HG03469 (cell line): ENCODE data around the gene MRAS.

Experiments
- ATAC-seq: cut with Tn5 transposase; IDR thresholded peaks from one replicate; pipeline ENCODE4 v1.9.1; 2021; ENCODE audit warnings: mild to moderate bottlenecking, moderate library complexity, moderate number of reproducible peaks; ENCODE audit not compliant: unreplicated experiment

MRAS gene

GRCh38 chr3:138347960-138348753 is at the start of gene MRAS:
TSS of gene MRAS (plus strand) at chr3:138348579. CDS start at chr3:138372884, 24,305 bp downstream.
- ATAC-seq = no peak

- no peak for ATAC-seq
Measured at GRCh38 chr3:138300647-138301046, 47.7 kb upstream of the MRAS start.

- ATAC-seq = no peak
Measured at GRCh38 chr3:138303474-138303873, 44.9 kb upstream of the MRAS start.

GRCh38 chr3:138307899-138308298 is 40.5 kb upstream of the MRAS start:
- ATAC-seq = no peak

GRCh38 chr3:138308783-138309182 is 39.6 kb upstream of the MRAS start:
- ATAC-seq = no peak

GRCh38 chr3:138310494-138310893 is 37.9 kb upstream of the MRAS start:
- ATAC-seq = no peak

- ATAC-seq = no peak
Measured at GRCh38 chr3:138314751-138315150, 33.6 kb upstream of the MRAS start.

- ATAC-seq = no peak
Measured at GRCh38 chr3:138317687-138318086, 30.7 kb upstream of the MRAS start.

- ATAC-seq = no peak
Measured at GRCh38 chr3:138323971-138324370, 24.4 kb upstream of the MRAS start.

- ATAC-seq = no peak
Measured at GRCh38 chr3:138325990-138326389, 22.4 kb upstream of the MRAS start.

GRCh38 chr3:138326866-138327595 is 21.3 kb upstream of the MRAS start:
- no peak for ATAC-seq

GRCh38 chr3:138327831-138328230 is 20.5 kb upstream of the MRAS start:
- no peak for ATAC-seq

- ATAC-seq = no peak
Measured at GRCh38 chr3:138328341-138328740, 20.0 kb upstream of the MRAS start.

- peak; percentile 53 for ATAC-seq
Measured at GRCh38 chr3:138329127-138329983, 19.0 kb upstream of the MRAS start, which contains the start of gene NME9. TSS of gene NME9 (minus strand) at chr3:138329851. CDS start at chr3:138329335, 516 bp downstream.

- no peak for ATAC-seq
Measured at GRCh38 chr3:138329984-138330293, 18.4 kb upstream of the MRAS start.

- no peak for ATAC-seq
Measured at GRCh38 chr3:138331143-138331894, 17.1 kb upstream of the MRAS start.

- no peak for ATAC-seq
Measured at GRCh38 chr3:138332472-138333073, 15.8 kb upstream of the MRAS start.

- no peak for ATAC-seq
Measured at GRCh38 chr3:138334608-138335007, 13.8 kb upstream of the MRAS start.

GRCh38 chr3:138336454-138336999 is 11.9 kb upstream of the MRAS start:
- ATAC-seq = no peak

GRCh38 chr3:138338244-138338643 is 10.1 kb upstream of the MRAS start:
- no peak for ATAC-seq
